ENCODE results near the gene DST. TPM values are rescaled to one million over a fixed set of nuclear protein-coding genes. Genes with fewer than 3 reads are reported as not detected.

The DST gene
- total and polyA plus RNA-seq, 2 experiments from 2014 or later: 103 to 369 TPM

- Histone ChIP-seq H4K20me1 (ENCODE audit: insufficient read depth, poor library complexity, severe bottlenecking) (no peaks in the 10 kb centered on the region), H3K9me2 (replicated peaks; ENCODE audit: insufficient read depth) (no peaks in the 10 kb centered on the region), H3K27ac (no peak overlapping the region), H3K4me3 (no peak overlapping the region), H2AFZ (no peak overlapping the region), H3K27me3 (no peaks in the 10 kb centered on the region), H3K9me3 (ENCODE audit: low read depth) (no peaks in the 10 kb centered on the region), H3K36me3 (replicated peaks; ENCODE audit: insufficient read depth, low read depth) (peaks cover 3% of the 10 kb centered on the region), H3K4me2 (no peak overlapping the region), H3K4me1 (ENCODE audit: insufficient read depth) (peaks cover 6% of the 10 kb centered on the region), H3K79me2 (peaks cover 16% of the 10 kb centered on the region)
- DNase-seq (ENCODE audit: low spot score): no peak
- TF ChIP-seq EZH2 (IDR thresholded peaks at IDR 0.05; ENCODE audit: borderline replicate concordance): no peak
- TF ChIP-seq CTCF (IDR thresholded peaks at IDR 0.05; ENCODE audit: poor library complexity): no peak
- TF ChIP-seq EZH2phosphoT487 (IDR thresholded peaks at IDR 0.05; ENCODE audit: low read depth, severe bottlenecking, unreplicated experiment): no peak
These were observed 162.4 kb downstream of the DST start for GRCh38 chr6:56480246-56480645.

GRCh38 chr6:56479381-56479780 is 163.3 kb downstream of the DST start:
- Histone ChIP-seq H3K79me2 (peaks cover 16% of the 10 kb centered on the region), H4K20me1 (ENCODE audit: insufficient read depth, poor library complexity, severe bottlenecking) (no peaks in the 10 kb centered on the region), H3K27me3 (no peaks in the 10 kb centered on the region), H3K4me2 (no peak overlapping the region), H3K36me3 (replicated peaks; ENCODE audit: insufficient read depth, low read depth) (peaks cover 3% of the 10 kb centered on the region), H3K27ac (no peak overlapping the region), H3K9me2 (replicated peaks; ENCODE audit: insufficient read depth) (no peaks in the 10 kb centered on the region), H3K4me3 (no peak overlapping the region), H2AFZ (no peak overlapping the region), H3K4me1 (ENCODE audit: insufficient read depth) (peaks cover 4% of the 10 kb centered on the region), H3K9me3 (ENCODE audit: low read depth) (no peaks in the 10 kb centered on the region)
- WGBS (ENCODE audit: low lambda C conversion rate, missing lambda C conversion rate): 99% methylated on average over 3 of the region's 3 CpGs
- TF ChIP-seq EZH2phosphoT487 (IDR thresholded peaks at IDR 0.05; ENCODE audit: low read depth, severe bottlenecking, unreplicated experiment): no peak
- DNase-seq (ENCODE audit: low spot score): no peak

- Histone ChIP-seq H3K27ac (no peak overlapping the region), H3K4me2 (no peak overlapping the region), H3K79me2 (peaks cover 16% of the 10 kb centered on the region), H3K4me3 (no peak overlapping the region), H3K9me2 (replicated peaks; ENCODE audit: insufficient read depth) (no peaks in the 10 kb centered on the region), H3K9me3 (ENCODE audit: low read depth) (no peaks in the 10 kb centered on the region), H3K4me1 (ENCODE audit: insufficient read depth) (peaks cover 4% of the 10 kb centered on the region), H2AFZ (no peak overlapping the region), H4K20me1 (ENCODE audit: insufficient read depth, poor library complexity, severe bottlenecking) (no peaks in the 10 kb centered on the region), H3K36me3 (replicated peaks; ENCODE audit: insufficient read depth, low read depth) (peaks cover 3% of the 10 kb centered on the region), H3K27me3 (no peaks in the 10 kb centered on the region)
- TF ChIP-seq CTCF (IDR thresholded peaks at IDR 0.05; ENCODE audit: poor library complexity) (no peak), EZH2 (IDR thresholded peaks at IDR 0.05; ENCODE audit: borderline replicate concordance) (no peak), EZH2phosphoT487 (IDR thresholded peaks at IDR 0.05; ENCODE audit: low read depth, severe bottlenecking, unreplicated experiment) (no peak)
- WGBS (ENCODE audit: low lambda C conversion rate, missing lambda C conversion rate): 90% methylated on average over 1 of the region's 1 CpG
- no peak for DNase-seq (ENCODE audit: low spot score)
These were observed 164.5 kb downstream of the DST start for GRCh38 chr6:56478202-56478601.

- H3K27ac ChIP-seq: no peak overlapping the region
- H3K79me2 ChIP-seq: peaks cover 16% of the 10 kb centered on the region
- H3K4me3 ChIP-seq: no peak overlapping the region
- no peaks in the 10 kb centered on the region for H3K9me2 ChIP-seq (replicated peaks; ENCODE audit: insufficient read depth)
- TF ChIP-seq CTCF (IDR thresholded peaks at IDR 0.05; ENCODE audit: poor library complexity) (no peak), EZH2 (IDR thresholded peaks at IDR 0.05; ENCODE audit: borderline replicate concordance) (no peak), EZH2phosphoT487 (IDR thresholded peaks at IDR 0.05; ENCODE audit: low read depth, severe bottlenecking, unreplicated experiment) (no peak)
- DNase-seq (ENCODE audit: low spot score): no peak
- WGBS (ENCODE audit: low lambda C conversion rate, missing lambda C conversion rate): 97% methylated on average over 5 of the region's 5 CpGs
- H2AFZ ChIP-seq: no peak overlapping the region
- H3K9me3 ChIP-seq (ENCODE audit: low read depth): no peaks in the 10 kb centered on the region
- H3K4me1 ChIP-seq (ENCODE audit: insufficient read depth): peaks cover 4% of the 10 kb centered on the region
- no peaks in the 10 kb centered on the region for H4K20me1 ChIP-seq (ENCODE audit: insufficient read depth, poor library complexity, severe bottlenecking)
- peaks cover 3% of the 10 kb centered on the region for H3K36me3 ChIP-seq (replicated peaks; ENCODE audit: insufficient read depth, low read depth)
- no peak overlapping the region for H3K4me2 ChIP-seq
- no peaks in the 10 kb centered on the region for H3K27me3 ChIP-seq
These were observed 165.4 kb downstream of the DST start for GRCh38 chr6:56477241-56477640.

All from hepatocyte (in vitro differentiated cells).